ENCODE measurements around the gene UQCC3. TPM values are rescaled to one million over a fixed set of nuclear protein-coding genes. Genes with fewer than 3 reads are reported as not detected.
A peak's percentile ranks its signal among the peaks of the same experiment; 100 is the strongest.

The UQCC3 gene
- total and polyA plus RNA-seq, 10 of the 15 experiments (the other 5 are each of a cell fraction or from before 2014, with no cell fraction given) = 1.3 to 20.5 (median 8.2) TPM

GRCh38 chr11:62671608-62672389, at the start of gene UQCC3, which contains the start of gene LBHD1 (continued):
- TF ChIP-seq ZBTB33 (IDR thresholded peaks at IDR 0.05) (no peak), ZNF622 (IDR thresholded peaks at IDR 0.05) (no peak), RBBP5 (conservative IDR thresholded peaks at IDR 0.05) (no peak), NR2C1 (IDR thresholded peaks at IDR 0.05) (peak; percentile 88), GABPA (IDR thresholded peaks at IDR 0.05; ENCODE audit: low read depth) (peak; percentile 64), CHD1 (IDR thresholded peaks at IDR 0.05; ENCODE audit: low read depth, low read length) (no peak), POLR2AphosphoS5 (IDR thresholded peaks at IDR 0.05; ENCODE audit: low read length) (peak; percentile 92), IRF4 (IDR thresholded peaks at IDR 0.05; ENCODE audit: low read depth, low read length) (no peak), ZNF384 (IDR thresholded peaks at IDR 0.05; ENCODE audit: borderline replicate concordance, low read depth, low read length) (no peak), PAX8 (IDR thresholded peaks at IDR 0.05) (no peak), ELK1 (IDR thresholded peaks at IDR 0.05; ENCODE audit: low read depth, low read length) (no peak), MAX (IDR thresholded peaks at IDR 0.05; ENCODE audit: low read depth, low read length) (peak; percentile 58), SRF (IDR thresholded peaks at IDR 0.05; ENCODE audit: low read depth in 2 of 2, low read length in 2 of 2) (no peak), POLR2AphosphoS2 (IDR thresholded peaks at IDR 0.05; ENCODE audit: low read depth, low read length) (no peak; the same call in 1 of the 2 replicates), IKZF1 (conservative IDR thresholded peaks at IDR 0.05) (peak; percentile 95), CHD2 (IDR thresholded peaks at IDR 0.05; ENCODE audit: borderline replicate concordance, low read depth, low read length) (no peak), MTA2 (IDR thresholded peaks at IDR 0.05; ENCODE audit: low read depth) (0 out of 2 replicates have a peak, but pooled peaks have one; percentile 36), RAD51 (IDR thresholded peaks at IDR 0.05) (no peak), ZBED1 (IDR thresholded peaks at IDR 0.05; ENCODE audit: borderline replicate concordance) (no peak; the same call in 1 of the 2 replicates), ESRRA (IDR thresholded peaks at IDR 0.05; ENCODE audit: low read length) (no peak), YY1 (IDR thresholded peaks at IDR 0.05; ENCODE audit: low read depth, low read length) (peak; percentile 89)
- TF ChIP-seq, protein P1, sequence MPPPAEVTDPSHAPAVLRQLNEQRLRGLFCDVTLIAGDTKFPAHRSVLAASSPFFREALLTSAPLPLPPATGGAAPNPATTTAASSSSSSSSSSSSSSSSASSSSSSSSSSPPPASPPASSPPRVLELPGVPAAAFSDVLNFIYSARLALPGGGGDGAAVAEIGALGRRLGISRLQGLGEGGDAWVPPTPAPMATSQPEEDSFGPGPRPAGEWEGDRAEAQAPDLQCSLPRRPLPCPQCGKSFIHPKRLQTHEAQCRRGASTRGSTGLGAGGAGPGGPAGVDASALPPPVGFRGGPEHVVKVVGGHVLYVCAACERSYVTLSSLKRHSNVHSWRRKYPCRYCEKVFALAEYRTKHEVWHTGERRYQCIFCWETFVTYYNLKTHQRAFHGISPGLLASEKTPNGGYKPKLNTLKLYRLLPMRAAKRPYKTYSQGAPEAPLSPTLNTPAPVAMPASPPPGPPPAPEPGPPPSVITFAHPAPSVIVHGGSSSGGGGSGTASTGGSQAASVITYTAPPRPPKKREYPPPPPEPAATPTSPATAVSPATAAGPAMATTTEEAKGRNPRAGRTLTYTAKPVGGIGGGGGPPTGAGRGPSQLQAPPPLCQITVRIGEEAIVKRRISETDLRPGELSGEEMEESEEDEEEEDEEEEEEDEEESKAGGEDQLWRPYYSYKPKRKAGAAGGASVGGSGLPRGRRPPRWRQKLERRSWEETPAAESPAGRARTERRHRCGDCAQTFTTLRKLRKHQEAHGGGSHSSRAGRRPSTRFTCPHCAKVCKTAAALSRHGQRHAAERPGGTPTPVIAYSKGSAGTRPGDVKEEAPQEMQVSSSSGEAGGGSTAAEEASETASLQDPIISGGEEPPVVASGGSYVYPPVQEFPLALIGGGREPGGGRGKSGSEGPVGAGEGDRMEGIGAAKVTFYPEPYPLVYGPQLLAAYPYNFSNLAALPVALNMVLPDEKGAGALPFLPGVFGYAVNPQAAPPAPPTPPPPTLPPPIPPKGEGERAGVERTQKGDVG (CRISPR knock-in tag; IDR thresholded peaks at IDR 0.05) = no peak
